ENCODE data around the gene TH.

- TF ChIP-seq CTCF (IDR thresholded peaks at IDR 0.05), result no peak
- no peak for TF ChIP-seq POLR2A (IDR thresholded peaks at IDR 0.05; ENCODE audit: low read depth)
- no peak for TF ChIP-seq EP300 (IDR thresholded peaks at IDR 0.05)
These were observed 10.8 kb downstream of the TH start, which contains the start of gene INS for GRCh38 chr11:2160736-2161259.
